Ishikawa (cell line): ENCODE measurements around the gene GAL3ST2.

Experiments
- CEBPB ChIP-seq: IDR thresholded peaks from 2 replicates; pipeline ENCODE4 v1.6.1; 2012
- NFIC ChIP-seq: IDR thresholded peaks from 2 replicates; pipeline ENCODE4 v1.6.1; 2012
- RAD21 ChIP-seq: IDR thresholded peaks from 2 replicates; pipeline ENCODE4 v1.6.1; 2012; ENCODE audit warnings: low read depth
- REST ChIP-seq: IDR thresholded peaks from 2 replicates; pipeline ENCODE4 v1.6.1; 2012; ENCODE audit warnings: low read depth, mild to moderate bottlenecking
- TAF1 ChIP-seq: IDR thresholded peaks from 2 replicates; pipeline ENCODE4 v1.6.1; 2012; ENCODE audit warnings: low read depth, mild to moderate bottlenecking
- USF1 ChIP-seq: IDR thresholded peaks from 2 replicates; pipeline ENCODE4 v1.6.1; 2012

DNA sequence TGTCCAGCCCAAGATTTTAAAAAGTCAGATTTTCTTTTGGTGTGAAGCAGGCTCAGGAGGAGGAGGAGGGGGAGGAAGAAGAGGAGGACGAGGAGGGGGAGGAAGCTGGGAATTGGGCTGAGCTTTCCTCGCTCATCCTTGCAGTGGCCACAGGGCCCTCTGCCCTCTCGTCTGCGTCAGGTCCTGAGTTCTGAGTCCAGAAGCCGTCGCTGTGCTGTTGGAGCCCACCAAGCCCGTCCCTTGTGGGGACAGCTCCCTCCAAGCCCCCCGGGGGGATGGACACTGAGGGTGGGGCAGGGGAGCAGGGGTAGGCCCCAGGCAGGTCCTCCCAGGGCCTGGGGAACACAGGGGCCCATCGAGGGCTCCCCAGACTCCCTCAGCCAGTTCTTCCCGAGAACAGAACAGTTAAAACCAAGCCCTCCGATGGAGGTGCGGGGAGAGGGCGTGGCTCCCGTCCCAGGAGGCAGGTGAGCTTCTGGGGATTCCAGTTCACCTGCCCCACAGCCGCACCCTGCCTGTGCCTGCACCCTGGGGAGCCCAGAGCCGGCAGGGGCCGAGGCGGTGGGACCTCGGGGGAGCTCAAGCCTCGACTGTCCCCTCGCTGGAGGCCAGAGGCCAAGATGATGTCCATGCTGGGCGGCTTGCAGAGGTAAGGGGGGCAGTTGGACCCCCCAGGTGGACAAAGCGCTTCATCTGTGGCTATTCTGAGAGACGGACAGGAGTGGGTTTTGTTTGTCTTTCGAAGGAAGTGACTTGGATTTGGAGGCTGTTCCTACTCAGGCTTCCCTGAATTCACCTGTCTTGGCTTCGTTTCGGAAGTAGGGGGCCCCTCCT, at the start of gene GAL3ST2:
- no peak for TF ChIP-seq REST
- no peak for TF ChIP-seq TAF1
- TF ChIP-seq NFIC = no peak
- TF ChIP-seq CEBPB = no peak
- no peak for TF ChIP-seq RAD21
- no peak for TF ChIP-seq USF1
